ENCODE measurements around the gene CAMSAP2. TPM values are rescaled to one million over a fixed set of nuclear protein-coding genes. Genes with fewer than 3 reads are reported as not detected.

Gene CAMSAP2
- total and polyA plus RNA-seq, 2 of the 4 experiments (the other 2 are of a cell fraction): 8.3 to 29.4 TPM

DNA sequence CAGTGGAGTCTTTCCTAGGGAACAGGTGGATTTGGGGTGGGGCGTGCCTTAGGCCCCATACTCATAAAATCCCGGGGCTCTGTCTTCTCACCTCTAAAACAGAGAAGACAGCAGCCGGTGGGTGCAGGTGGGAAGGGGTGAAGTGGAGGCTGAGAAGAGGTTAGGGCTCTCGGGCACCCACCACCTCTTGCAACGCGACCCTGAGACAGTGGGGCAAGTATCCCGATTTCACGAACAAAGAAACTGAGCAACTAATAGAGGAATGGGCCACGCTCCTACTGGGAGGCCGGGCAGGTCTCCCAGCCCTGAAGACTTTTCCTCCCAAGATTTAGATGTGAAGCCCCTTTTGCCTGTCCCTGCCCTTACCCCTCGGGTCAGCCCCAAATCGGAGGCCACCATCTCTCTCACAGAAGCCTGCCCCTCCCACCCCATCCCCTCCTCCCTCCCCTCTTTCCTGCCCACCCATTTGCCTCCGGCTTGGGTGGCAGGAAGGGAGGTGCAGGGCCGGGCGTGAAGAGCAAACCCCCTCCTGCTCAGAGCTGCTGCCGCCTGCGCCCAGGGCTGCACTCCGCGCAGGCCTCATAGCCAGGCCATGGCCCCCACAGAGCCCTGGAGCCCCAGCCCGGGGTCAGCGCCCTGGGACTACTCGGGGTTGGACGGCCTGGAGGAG is 133.9 kb downstream of the CAMSAP2 start, which contains the start of gene GPR25:
TSS of gene GPR25 (plus strand) at position 536 of the 670 bp plus-strand sequence. CDS start at position 593, 57 bp downstream.
- ATAC-seq (ENCODE audit: low read depth) (0 out of 2 replicates have a peak, but pooled peaks have one; percentile 13), DNase-seq (no peak)
- no peaks in the 10 kb centered on the region; the same call in 1 of the 2 replicates for H3K9me1 ChIP-seq (ENCODE audit: insufficient read depth, low read length)
- no peak within 1 kb of the TSS for H3K27ac ChIP-seq (ENCODE audit: insufficient read depth, low read length)
- ChIA-PET CTCF (no interaction called here), POLR2A (ENCODE audit: unreplicated experiment) (no interaction called here)
- peak within 1 kb of the TSS; percentile 52 for H2AK9ac ChIP-seq (replicated peaks; ENCODE audit: low read depth, low read length, poor library complexity)
- H4K8ac ChIP-seq (ENCODE audit: low read depth in 2 of 2, low read length in 2 of 2): no peak within 1 kb of the TSS
- no peak within 1 kb of the TSS for H3K9ac ChIP-seq (ENCODE audit: low read depth, low read length)
- H3K56ac ChIP-seq (ENCODE audit: extremely low read depth, insufficient read depth, low read length): no peak within 1 kb of the TSS
- intact Hi-C loops (cut with micrococcal nuclease) (no loop called here), dilution Hi-C loops (cut with HindIII; ENCODE audit: low sequenced_read_pairs, unreplicated experiment) (no loop called here), in situ Hi-C loops (cut with MboI; ENCODE audit: low sequenced_read_pairs) (no loop called here)
- H2BK120ac ChIP-seq (ENCODE audit: low read depth, low read length): no peak within 1 kb of the TSS
- BruUV-seq (replicated peaks): no TSS peak
- H2AK5ac ChIP-seq (ENCODE audit: low read depth, low read length): no peak within 1 kb of the TSS
- peak within 1 kb of the TSS; percentile 82 for H2AFZ ChIP-seq (replicated peaks; ENCODE audit: low read length, poor library complexity)
- peak within 1 kb of the TSS; percentile 28 for H3K4me2 ChIP-seq (ENCODE audit: low read depth, low read length)
- H2BK5ac ChIP-seq (ENCODE audit: low read depth, low read length, poor library complexity, severe bottlenecking): no peak within 1 kb of the TSS
- H4K91ac ChIP-seq (ENCODE audit: insufficient read depth, low read depth, low read length): no peak within 1 kb of the TSS
- H3K4me3 ChIP-seq (ENCODE audit: insufficient read depth, low read depth, low read length): no peak within 1 kb of the TSS
- peaks cover 68% of the 10 kb centered on the region for H3K27me3 ChIP-seq (ENCODE audit: control insufficient read depth, insufficient read depth, low read length)
- H3K4me1 ChIP-seq (ENCODE audit: control insufficient read depth, insufficient read depth, low read length): peaks cover 6% of the 10 kb centered on the region
- H3K79me1 ChIP-seq (ENCODE audit: low read depth in 1 of 2, low read length in 2 of 2): no peaks in the 10 kb centered on the region
- H3K23ac ChIP-seq (ENCODE audit: low read depth, low read length): no peak within 1 kb of the TSS
- no peaks in the 10 kb centered on the region for H3K36me3 ChIP-seq (ENCODE audit: control insufficient read depth, insufficient read depth, low read length)
- H3K14ac ChIP-seq (replicated peaks; ENCODE audit: low read depth, low read length): no peak within 1 kb of the TSS
- no peak within 1 kb of the TSS for H2BK20ac ChIP-seq (ENCODE audit: low read depth, low read length)
- no peak within 1 kb of the TSS for H4K5ac ChIP-seq (ENCODE audit: low read depth, low read length)
- H3K4ac ChIP-seq (ENCODE audit: low read depth, low read length): no peak within 1 kb of the TSS
- no peak for TF ChIP-seq MAZ (IDR thresholded peaks at IDR 0.05; ENCODE audit: borderline replicate concordance, low read depth, low read length)
- no peak for TF ChIP-seq RAD21 (IDR thresholded peaks at IDR 0.05; ENCODE audit: low read length)
- no peak for TF ChIP-seq BHLHE40 (IDR thresholded peaks at IDR 0.05; ENCODE audit: low read depth, low read length)
- no peak for TF ChIP-seq FOS (IDR thresholded peaks at IDR 0.05; ENCODE audit: low read depth, low read length)
- TF ChIP-seq MXI1 (IDR thresholded peaks at IDR 0.05; ENCODE audit: borderline replicate concordance, low read depth, low read length): no peak
- TF ChIP-seq, protein P1, sequence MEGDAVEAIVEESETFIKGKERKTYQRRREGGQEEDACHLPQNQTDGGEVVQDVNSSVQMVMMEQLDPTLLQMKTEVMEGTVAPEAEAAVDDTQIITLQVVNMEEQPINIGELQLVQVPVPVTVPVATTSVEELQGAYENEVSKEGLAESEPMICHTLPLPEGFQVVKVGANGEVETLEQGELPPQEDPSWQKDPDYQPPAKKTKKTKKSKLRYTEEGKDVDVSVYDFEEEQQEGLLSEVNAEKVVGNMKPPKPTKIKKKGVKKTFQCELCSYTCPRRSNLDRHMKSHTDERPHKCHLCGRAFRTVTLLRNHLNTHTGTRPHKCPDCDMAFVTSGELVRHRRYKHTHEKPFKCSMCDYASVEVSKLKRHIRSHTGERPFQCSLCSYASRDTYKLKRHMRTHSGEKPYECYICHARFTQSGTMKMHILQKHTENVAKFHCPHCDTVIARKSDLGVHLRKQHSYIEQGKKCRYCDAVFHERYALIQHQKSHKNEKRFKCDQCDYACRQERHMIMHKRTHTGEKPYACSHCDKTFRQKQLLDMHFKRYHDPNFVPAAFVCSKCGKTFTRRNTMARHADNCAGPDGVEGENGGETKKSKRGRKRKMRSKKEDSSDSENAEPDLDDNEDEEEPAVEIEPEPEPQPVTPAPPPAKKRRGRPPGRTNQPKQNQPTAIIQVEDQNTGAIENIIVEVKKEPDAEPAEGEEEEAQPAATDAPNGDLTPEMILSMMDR (conservative IDR thresholded peaks at IDR 0.05; ENCODE audit: low read depth, low read length): no peak
- TF ChIP-seq NFE2L2 (IDR thresholded peaks at IDR 0.05; ENCODE audit: low read depth, low read length): no peak
- no peak for TF ChIP-seq CEBPB (IDR thresholded peaks at IDR 0.05; ENCODE audit: low read depth, low read length)
- TF ChIP-seq CHD1 (IDR thresholded peaks at IDR 0.05; ENCODE audit: low read depth, low read length): no peak
- TF ChIP-seq, protein P2, sequence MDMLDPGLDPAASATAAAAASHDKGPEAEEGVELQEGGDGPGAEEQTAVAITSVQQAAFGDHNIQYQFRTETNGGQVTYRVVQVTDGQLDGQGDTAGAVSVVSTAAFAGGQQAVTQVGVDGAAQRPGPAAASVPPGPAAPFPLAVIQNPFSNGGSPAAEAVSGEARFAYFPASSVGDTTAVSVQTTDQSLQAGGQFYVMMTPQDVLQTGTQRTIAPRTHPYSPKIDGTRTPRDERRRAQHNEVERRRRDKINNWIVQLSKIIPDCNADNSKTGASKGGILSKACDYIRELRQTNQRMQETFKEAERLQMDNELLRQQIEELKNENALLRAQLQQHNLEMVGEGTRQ (IDR thresholded peaks at IDR 0.05; ENCODE audit: low read depth, low read length): no peak
- H3K18ac ChIP-seq (ENCODE audit: low read depth, low read length): no peak within 1 kb of the TSS
- no peaks in the 10 kb centered on the region for H3K9me3 ChIP-seq (ENCODE audit: control insufficient read depth, insufficient read depth, low read length)
- no CpG with 5 or more reads among the region's 23 CpGs for WGBS, 2 experiments (ENCODE audit: extremely low coverage in 2 of 2, insufficient read length in 1 of 2)
- no peaks in the 10 kb centered on the region for H4K20me1 ChIP-seq (ENCODE audit: insufficient read depth, low read length)
- no peak within 1 kb of the TSS for H2BK15ac ChIP-seq (ENCODE audit: low read depth, low read length)

Data from IMR-90 (cell line).